B cell (primary cell): ENCODE measurements around the gene ACSM3. TPM values are rescaled to one million over a fixed set of nuclear protein-coding genes. Genes with fewer than 3 reads are reported as not detected.

Experiments
- ATAC-seq: fragments of 200-7000 bp; cut with Tn5 transposase; one replicate; pipeline ENCODE4 v1.10.0; 2021; ENCODE audit warnings: low read depth, mild to moderate bottlenecking, moderate number of reproducible peaks, moderate library complexity
- CTCF ChIA-PET: fragments of 350-600 bp; sonication (Branson Sonifier 250); formaldehyde crosslinking; loops from one replicate; lab custom pipeline; 2021; ENCODE audit warnings: antibody characterized with exemption, inconsistent platforms; lab: Charles Lee
- POLR2A ChIA-PET: fragments of 350-600 bp; sonication (Branson Sonifier 250); formaldehyde crosslinking; loops from one replicate; lab custom pipeline; 2021; ENCODE audit warnings: antibody characterized with exemption; lab: Charles Lee
- DNase-seq: peaks from one replicate; pipeline ENCODE4 v3.0.0; 2013
- H2AFZ ChIP-seq: 2 replicates; pipeline ENCODE4 v1.6.1; 2012; ENCODE audit warnings: mild to moderate bottlenecking, low read depth, low read length; ENCODE audit not compliant: insufficient read depth, poor library complexity, severe bottlenecking
- H3K27ac ChIP-seq, 2 donors: 1 replicate in 1 of 2; 2 replicates in 1 of 2; pipeline ENCODE4 v1.5.1; 2012 to 2013; ENCODE audit warnings: low read length in 2 of 2, mild to moderate bottlenecking in 2 of 2, moderate library complexity in 1 of 2
- H3K27me3 ChIP-seq, 4 experiments: fragments of 200-600 bp in 1 of 4; sonication (generic) in 1 of 4; replicated peaks in 1 of 4; 1 replicate in 2 of 4; 2 replicates in 2 of 4; pipeline versions ENCODE4 v1.6.1 to v1.7.0; 2013 to 2016; ENCODE audit warnings: low read length in 3 of 4, mild to moderate bottlenecking in 2 of 4, mixed read lengths in 1 of 4, moderate library complexity in 1 of 4; ENCODE audit not compliant: insufficient read depth in 4 of 4, control insufficient read depth in 3 of 4; ENCODE audit errors: control extremely low read depth in 1 of 4
- H3K36me3 ChIP-seq, 2 experiments: replicated peaks in 1 of 2; 1 replicate in 1 of 2; 2 replicates in 1 of 2; pipeline versions ENCODE4 v1.6.1 to v1.7.1; 2013; ENCODE audit warnings: low read length in 1 of 2; ENCODE audit not compliant: insufficient read depth in 2 of 2, control insufficient read depth in 1 of 2; ENCODE audit errors: control extremely low read depth in 1 of 2, extremely low read depth in 1 of 2
- H3K4me1 ChIP-seq, 2 donors: fragments of 200-600 bp in 1 of 2; sonication (generic) in 1 of 2; 1 replicate in 1 of 2; 2 replicates in 1 of 2; pipeline versions ENCODE4 v1.5.1 to v1.6.1; 2013 to 2017; ENCODE audit warnings: low read length in 2 of 2; ENCODE audit not compliant: control insufficient read depth in 2 of 2, insufficient read depth in 2 of 2
- H3K4me2 ChIP-seq: replicated peaks from 2 replicates; pipeline ENCODE3; 2012; ENCODE audit warnings: mild to moderate bottlenecking, low read depth, low read length; ENCODE audit not compliant: poor library complexity, severe bottlenecking
- H3K4me3 ChIP-seq, 5 experiments: fragments of 200-600 bp in 1 of 5; sonication (generic) in 1 of 5; 1 replicate in 3 of 5; 2 replicates in 2 of 5; pipeline versions ENCODE4 v1.5.1 to v1.7.0; 2011 to 2016; ENCODE audit warnings: low read length in 4 of 5, mild to moderate bottlenecking in 4 of 5, low read depth in 2 of 5, control low read depth in 1 of 5, moderate library complexity in 1 of 5; ENCODE audit not compliant: insufficient read depth in 1 of 5; ENCODE audit errors: control extremely low read depth in 1 of 5, extremely low read depth in 1 of 5
- H3K79me2 ChIP-seq: fragments of 200-600 bp; sonication (generic); one replicate; pipeline ENCODE4 v1.6.0; 2016; ENCODE audit warnings: low read length; ENCODE audit not compliant: control insufficient read depth, insufficient read depth
- H3K9ac ChIP-seq: fragments of 200-600 bp; sonication (generic); 2 replicates; pipeline ENCODE4 v1.6.1; 2017; ENCODE audit warnings: mild to moderate bottlenecking, low read length, moderate library complexity
- H3K9me3 ChIP-seq, 3 donors: one replicate each; pipeline versions ENCODE4 v1.6.1 to v1.7.1; 2013; ENCODE audit warnings: low read length in 2 of 3; ENCODE audit not compliant: control insufficient read depth in 2 of 3, insufficient read depth in 1 of 3; ENCODE audit errors: control extremely low read depth in 1 of 3
- H4K20me1 ChIP-seq: 2 replicates; pipeline ENCODE4 v1.6.0; 2012; ENCODE audit warnings: mild to moderate bottlenecking, low read length; ENCODE audit not compliant: insufficient read depth, control insufficient read depth, poor library complexity, severe bottlenecking
- H3K27ac Mint-ChIP-seq: one replicate; pipeline ENCODE4 v1.8.0; 2021; ENCODE audit warnings: mixed read lengths
- H3K27me3 Mint-ChIP-seq: one replicate; pipeline ENCODE4 v1.8.0; 2021; ENCODE audit warnings: mixed read lengths
- H3K4me1 Mint-ChIP-seq: one replicate; pipeline ENCODE4 v1.8.0; 2021; ENCODE audit warnings: mixed read lengths
- H3K4me3 Mint-ChIP-seq: one replicate; pipeline ENCODE4 v1.8.0; 2021; ENCODE audit warnings: mixed read lengths
- H3K9me3 Mint-ChIP-seq: one replicate; pipeline ENCODE4 v1.8.0; 2022; ENCODE audit warnings: mixed read lengths; ENCODE audit not compliant: insufficient read depth
- EZH2 ChIP-seq: IDR thresholded peaks from 2 replicates; pipeline ENCODE4 v1.6.1; 2012; ENCODE audit warnings: borderline replicate concordance, low read depth, mild to moderate bottlenecking, moderate library complexity, low read length; ENCODE audit not compliant: insufficient read depth, poor library complexity, severe bottlenecking
- WGBS: methylation state at CpG from one replicate; pipeline ENCODE4 v1.1.5; 2013; ENCODE audit warnings: missing lambda C conversion rate; ENCODE audit not compliant: insufficient coverage; 5-methylcytosine and 5-hydroxymethylcytosine counted together
- intact Hi-C: fragments of 100-400 bp; cut with micrococcal nuclease; formaldehyde crosslinking; loops from one replicate; pipeline ENCODE4 v1.10.0; 2022
- polyA plus RNA-seq: library from polyadenylated mRNA; depleted of rRNA; stranded (reverse); fragments of >200 nt; gene quantifications from 2 replicates; pipeline ENCODE4 v1.2.3, GENCODE V29; 2012
- total RNA-seq, 2 donors: library from RNA; stranded (reverse); fragments of 120-200 nt in 1 of 2; gene quantifications; 1 replicate in 1 of 2; 2 replicates in 1 of 2; pipeline versions ENCODE4 v1.2.3 to v1.2.4, GENCODE V29; 2013 to 2022
- TF ChIP-seq, protein P1 (sequence below): fragments of 200-600 bp; IDR thresholded peaks from one replicate; pipeline ENCODE4 v1.8.0; 2022; ENCODE audit warnings: antibody characterized with exemption, mild to moderate bottlenecking

Gene ACSM3
- total and polyA plus RNA-seq, 2 donors (not counting 1 experiment from before 2014, with no cell fraction given) = 6.3 to 84.2 TPM

DNA sequence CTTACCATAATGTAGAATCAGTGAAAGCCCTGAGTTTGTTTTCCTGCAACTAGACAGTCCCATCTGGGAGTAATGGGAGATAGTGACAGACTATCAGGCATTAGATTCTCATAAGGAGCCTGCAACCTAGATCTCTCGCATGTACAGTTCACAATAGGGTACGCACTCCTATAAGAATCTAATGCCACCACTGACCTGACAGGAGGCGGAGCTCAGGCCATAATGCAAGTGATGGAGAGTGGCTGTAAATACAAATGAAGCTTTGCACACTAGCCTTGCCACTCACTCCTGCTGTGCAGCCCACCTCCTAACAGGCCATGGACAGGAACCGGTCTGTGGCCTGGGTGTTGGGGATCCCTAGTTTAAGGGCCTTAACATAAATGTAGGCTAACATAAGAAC is 43.6 kb upstream of the ACSM3 start:
- ATAC-seq = no peak
- no peaks in the 10 kb centered on the region for H3K27me3 Mint-ChIP-seq
- no peaks in the 10 kb centered on the region for H3K9me3 Mint-ChIP-seq
- no peak overlapping the region for H3K9ac ChIP-seq
- POLR2A ChIA-PET = no interaction called here
- H3K27ac ChIP-seq = no peak overlapping the region
- 95% methylated on average over 3 of the region's 4 CpGs for WGBS
- intact Hi-C loops = no loop called here
- no peak for TF ChIP-seq EZH2
- TF ChIP-seq, protein P1, sequence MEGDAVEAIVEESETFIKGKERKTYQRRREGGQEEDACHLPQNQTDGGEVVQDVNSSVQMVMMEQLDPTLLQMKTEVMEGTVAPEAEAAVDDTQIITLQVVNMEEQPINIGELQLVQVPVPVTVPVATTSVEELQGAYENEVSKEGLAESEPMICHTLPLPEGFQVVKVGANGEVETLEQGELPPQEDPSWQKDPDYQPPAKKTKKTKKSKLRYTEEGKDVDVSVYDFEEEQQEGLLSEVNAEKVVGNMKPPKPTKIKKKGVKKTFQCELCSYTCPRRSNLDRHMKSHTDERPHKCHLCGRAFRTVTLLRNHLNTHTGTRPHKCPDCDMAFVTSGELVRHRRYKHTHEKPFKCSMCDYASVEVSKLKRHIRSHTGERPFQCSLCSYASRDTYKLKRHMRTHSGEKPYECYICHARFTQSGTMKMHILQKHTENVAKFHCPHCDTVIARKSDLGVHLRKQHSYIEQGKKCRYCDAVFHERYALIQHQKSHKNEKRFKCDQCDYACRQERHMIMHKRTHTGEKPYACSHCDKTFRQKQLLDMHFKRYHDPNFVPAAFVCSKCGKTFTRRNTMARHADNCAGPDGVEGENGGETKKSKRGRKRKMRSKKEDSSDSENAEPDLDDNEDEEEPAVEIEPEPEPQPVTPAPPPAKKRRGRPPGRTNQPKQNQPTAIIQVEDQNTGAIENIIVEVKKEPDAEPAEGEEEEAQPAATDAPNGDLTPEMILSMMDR = no peak
- H3K9me3 ChIP-seq = no peaks in the 10 kb centered on the region
- H3K36me3 ChIP-seq = no peaks in the 10 kb centered on the region
- no peaks in the 10 kb centered on the region for H4K20me1 ChIP-seq
- no peak overlapping the region for H3K4me2 ChIP-seq
- CTCF ChIA-PET = no interaction called here
- H3K27ac Mint-ChIP-seq = no peak overlapping the region
- H3K4me3 Mint-ChIP-seq = no peak overlapping the region
- DNase-seq = no peak
- no peaks in the 10 kb centered on the region for H3K79me2 ChIP-seq
- H3K27me3 ChIP-seq = no peaks in the 10 kb centered on the region
- H3K4me3 ChIP-seq = no peak overlapping the region
- H2AFZ ChIP-seq = no peak overlapping the region
- no peaks in the 10 kb centered on the region for H3K4me1 Mint-ChIP-seq
- H3K4me1 ChIP-seq = no peaks in the 10 kb centered on the region

DNA sequence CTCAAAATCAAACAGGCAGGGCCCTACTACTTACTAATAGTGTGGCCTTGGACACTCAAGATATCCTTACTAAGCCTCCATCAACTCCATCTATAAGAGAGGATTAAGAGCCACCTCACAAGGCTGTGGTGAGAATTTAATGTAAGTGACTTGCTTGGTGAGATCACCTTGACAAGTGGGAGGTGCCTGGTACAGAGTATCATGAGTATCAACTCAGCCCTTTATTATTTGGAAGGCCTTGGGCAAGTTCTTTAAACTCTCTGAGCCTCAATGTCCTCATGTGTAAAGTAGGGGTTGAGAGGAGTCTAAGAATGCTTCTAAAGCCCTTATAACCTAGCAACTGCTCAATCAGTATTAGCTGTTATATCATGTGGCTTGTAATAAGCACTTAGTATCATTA is 37.2 kb upstream of the ACSM3 start:
- Mint-ChIP-seq H3K27ac (no peak overlapping the region), H3K27me3 (no peaks in the 10 kb centered on the region), H3K9me3 (no peaks in the 10 kb centered on the region), H3K4me1 (no peaks in the 10 kb centered on the region), H3K4me3 (no peak overlapping the region)
- no peak overlapping the region for H3K27ac ChIP-seq
- H3K36me3 ChIP-seq = peaks cover 0 to 2% of the 10 kb centered on the region in 2 experiments
- ChIA-PET POLR2A (no interaction called here), CTCF (interaction anchor here (0.6 kb wide), 1 partner anchor 104 kb away, joined by 4 read pairs; no protein-coding TSS in a partner anchor)
- H3K9ac ChIP-seq = no peak overlapping the region
- no peaks in the 10 kb centered on the region for H3K79me2 ChIP-seq
- no peaks in the 10 kb centered on the region for H3K4me1 ChIP-seq
- intact Hi-C loops = no loop called here
- no peak overlapping the region for H2AFZ ChIP-seq
- no peak for ATAC-seq
- no peak overlapping the region for H3K4me3 ChIP-seq
- H3K9me3 ChIP-seq = no peaks in the 10 kb centered on the region
- H3K4me2 ChIP-seq = no peak overlapping the region
- no peaks in the 10 kb centered on the region for H4K20me1 ChIP-seq
- TF ChIP-seq, protein P1 = no peak
- TF ChIP-seq EZH2 = no peak
- no peak for DNase-seq
- no peaks in the 10 kb centered on the region for H3K27me3 ChIP-seq
